ENCODE data around the gene SYNE2. TPM values are rescaled to one million over a fixed set of nuclear protein-coding genes. Genes with fewer than 3 reads are reported as not detected.
"Not testable (repeated sequence)": the region's sequence is repeated elsewhere in the genome, so short reads cannot be mapped to it uniquely, and the experiment has no call there.

The SYNE2 gene
- total RNA-seq, 1 donor from 2014 or later, result 93.6 TPM

DNA sequence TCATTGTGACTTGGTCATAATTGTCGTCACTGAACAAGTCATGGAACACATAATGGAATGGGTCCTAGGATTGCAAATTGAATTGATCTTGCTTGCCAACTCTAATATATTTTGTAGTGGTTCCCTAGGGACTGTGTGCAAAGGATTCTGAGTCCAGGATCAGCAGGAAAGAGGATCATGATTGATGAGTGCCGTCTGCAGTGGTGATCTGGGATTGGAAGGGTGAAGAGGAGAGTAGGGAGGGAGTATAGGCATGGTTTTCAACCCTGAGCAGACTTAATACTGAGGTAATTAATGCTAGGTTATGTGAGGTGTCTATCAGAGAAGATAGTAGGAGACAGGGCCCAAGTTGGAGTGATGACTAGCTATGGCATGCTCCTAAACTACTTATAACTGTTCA, 272.5 kb downstream of the SYNE2 start:
- no peak for DNase-seq

- DNase-seq, result no peak
These were observed 273.7 kb downstream of the SYNE2 start for GRCh38 chr14:64126548-64126947.

GRCh38 chr14:64137657-64138290, 285.0 kb downstream of the SYNE2 start:
- peak; percentile 56 for DNase-seq

DNA sequence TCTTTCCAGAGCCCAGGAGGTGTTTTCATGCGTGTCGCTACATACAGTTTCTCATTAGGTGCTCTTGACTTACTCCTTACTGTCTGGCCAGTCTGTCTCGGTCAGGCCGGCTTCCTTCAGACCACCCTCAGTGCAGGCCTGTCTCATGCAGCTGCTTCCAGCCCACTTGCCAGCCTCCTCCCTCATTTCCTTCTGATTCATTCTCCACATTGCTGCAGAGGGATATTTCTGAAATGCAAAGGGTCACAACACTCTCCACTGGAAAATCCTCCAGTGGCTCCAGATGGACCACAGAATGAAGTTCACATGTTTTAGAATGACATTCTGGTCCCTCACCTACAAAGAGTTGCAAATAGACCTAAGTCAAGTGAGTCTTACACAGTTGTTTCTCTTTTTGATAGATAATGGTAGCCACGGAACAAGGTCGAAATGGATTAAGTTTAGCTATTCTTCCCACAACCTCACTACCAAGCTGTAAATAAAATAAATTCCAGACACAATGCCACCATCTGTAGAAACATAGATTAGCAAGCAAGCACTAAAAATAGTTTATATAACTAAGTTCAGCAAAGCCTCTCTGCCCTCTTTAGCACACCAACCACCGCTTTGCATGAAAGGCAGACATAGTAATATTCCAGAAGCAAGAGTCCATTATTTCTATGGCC, 294.5 kb downstream of the SYNE2 start:
- peak; percentile 32 for DNase-seq

GRCh38 chr14:64149921-64150320, 297.1 kb downstream of the SYNE2 start:
- DNase-seq, result no peak

GRCh38 chr14:64158608-64159007, 305.8 kb downstream of the SYNE2 start:
- DNase-seq, result peak; percentile 18

DNA sequence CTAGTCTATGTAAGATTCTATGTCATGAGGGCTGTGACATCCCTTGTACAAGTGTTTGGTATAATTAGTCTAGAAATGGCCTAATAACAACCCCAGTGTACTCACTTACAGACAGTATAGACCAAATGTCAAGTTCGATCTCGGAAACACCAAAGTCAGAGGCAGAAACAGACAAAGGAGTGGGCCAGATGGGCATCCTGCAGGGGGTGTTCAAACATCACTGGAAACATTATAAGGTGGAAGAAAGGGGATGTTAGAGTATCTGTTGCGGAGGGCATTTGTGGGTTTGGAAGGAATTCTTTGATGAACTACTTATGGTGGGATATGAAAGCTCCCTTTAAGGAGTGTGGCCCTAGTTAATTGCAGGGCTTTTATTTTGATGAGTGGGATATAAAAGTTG, 306.8 kb downstream of the SYNE2 start:
- DNase-seq, result no peak

GRCh38 chr14:64170181-64170580, 317.4 kb downstream of the SYNE2 start:
- DNase-seq, result no peak

GRCh38 chr14:64174922-64175782, 322.3 kb downstream of the SYNE2 start:
- no peak for DNase-seq

DNA sequence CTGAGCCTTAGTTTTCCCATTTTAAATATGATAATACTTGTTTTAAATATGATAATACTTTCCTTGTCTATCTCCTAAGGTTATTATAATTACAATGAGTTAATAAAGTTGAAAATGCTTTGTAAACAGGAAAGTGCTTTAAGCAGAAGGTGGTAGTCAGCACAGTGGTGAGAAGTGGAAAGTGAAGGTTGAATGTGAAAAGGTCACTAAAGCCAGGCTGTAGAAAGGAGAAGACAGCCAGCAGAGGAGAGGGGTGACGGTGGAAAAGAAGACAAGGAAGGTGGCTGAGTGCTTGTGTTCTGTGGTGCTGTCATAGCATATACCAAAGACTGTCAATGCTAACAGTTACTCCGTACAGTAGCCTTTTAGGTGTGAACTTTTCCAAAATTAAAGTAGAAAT, 323.5 kb downstream of the SYNE2 start:
- DNase-seq, result no peak

DNA sequence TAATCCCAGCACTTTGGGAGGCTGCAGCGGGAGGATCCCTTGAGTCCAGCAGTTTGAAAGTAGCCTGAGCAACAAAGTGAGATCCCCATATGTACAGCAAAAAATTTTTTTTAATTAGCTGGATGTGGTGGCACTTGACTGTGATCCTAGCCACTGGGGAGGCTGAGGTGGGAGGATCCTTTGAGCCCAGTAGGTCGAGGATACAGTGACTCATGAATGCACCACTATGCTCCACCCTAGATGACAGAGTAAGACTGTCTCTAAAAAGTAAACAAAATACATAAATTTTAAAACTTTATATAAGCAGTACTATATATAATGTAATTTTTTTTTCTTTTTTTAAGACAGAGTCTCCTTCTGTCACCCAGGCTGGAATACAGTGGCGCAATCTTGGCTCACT, 326.0 kb downstream of the SYNE2 start:
- no peak for DNase-seq

DNA sequence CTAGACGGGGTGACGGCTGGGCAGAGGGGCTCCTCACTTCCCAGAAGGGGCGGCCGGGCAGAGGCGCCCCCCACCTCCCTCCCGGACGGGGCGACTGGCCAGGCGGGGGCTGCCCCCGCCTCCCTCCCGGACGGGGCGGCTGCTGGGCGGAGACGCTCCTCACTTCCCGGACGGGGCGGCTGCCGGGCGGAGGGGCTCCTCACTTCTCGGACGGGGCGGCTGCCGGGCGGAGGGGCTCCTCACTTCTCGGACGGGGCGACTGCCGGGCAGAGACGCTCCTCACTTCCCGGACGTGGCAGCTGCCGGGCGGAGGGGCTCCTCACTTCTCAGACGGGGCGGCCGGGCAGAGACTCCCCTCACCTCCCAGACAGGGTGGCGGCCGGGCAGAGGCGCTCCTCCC, 330.1 kb downstream of the SYNE2 start:
- DNase-seq, result not testable (repeated sequence)

DNA sequence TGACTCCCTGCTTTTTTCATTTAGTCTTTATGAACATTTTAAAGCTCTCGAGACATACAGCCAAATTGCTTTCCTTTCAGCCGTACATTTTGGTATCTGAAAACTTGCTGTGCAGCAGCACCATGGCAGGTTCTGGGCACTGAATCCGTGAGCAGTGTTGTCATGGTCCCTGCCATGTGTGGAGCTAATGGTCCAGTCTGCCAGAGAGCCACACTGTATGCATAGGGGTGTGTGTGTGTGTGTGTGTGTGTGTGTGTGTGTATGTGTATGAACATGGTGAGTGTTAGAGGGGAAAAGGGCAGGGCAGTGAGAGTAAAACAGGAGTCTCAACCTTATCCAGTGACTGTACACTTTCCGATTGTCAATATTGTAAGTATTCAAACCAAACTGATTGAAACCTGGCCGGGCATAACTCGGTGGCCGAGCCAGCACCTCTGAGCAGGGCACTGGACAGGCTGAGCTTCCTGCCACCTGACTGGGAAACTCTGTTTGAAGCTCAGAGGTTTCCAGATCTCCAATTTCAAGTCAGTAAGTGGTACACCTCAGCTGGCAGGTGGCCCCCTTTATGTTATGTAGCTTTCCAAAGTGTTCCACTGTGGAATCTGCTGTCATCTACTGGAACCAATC, 331.4 kb downstream of the SYNE2 start:
- no peak for DNase-seq

DNA sequence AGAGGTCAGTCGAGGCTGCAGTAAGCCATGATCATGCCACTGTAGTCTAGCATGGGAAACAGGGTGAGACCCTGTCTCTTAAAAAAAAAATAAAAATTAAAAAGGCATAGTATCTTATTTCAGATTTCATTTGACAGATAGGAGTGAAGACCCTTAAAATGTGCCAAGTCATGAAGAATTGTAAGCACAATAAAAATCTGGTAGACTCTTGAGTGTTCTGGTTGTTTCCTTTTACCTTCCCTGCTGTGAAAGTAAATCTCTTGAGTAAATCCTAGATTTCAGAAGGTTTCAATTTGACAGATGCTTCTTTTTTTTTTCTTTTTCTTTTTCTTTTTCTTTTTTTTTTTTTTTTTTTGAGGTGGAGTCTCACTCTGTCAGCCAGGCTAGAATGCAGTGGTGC, 332.4 kb downstream of the SYNE2 start:
- no peak for DNase-seq

GRCh38 chr14:64186231-64187129, 333.7 kb downstream of the SYNE2 start:
- no peak for DNase-seq

DNA sequence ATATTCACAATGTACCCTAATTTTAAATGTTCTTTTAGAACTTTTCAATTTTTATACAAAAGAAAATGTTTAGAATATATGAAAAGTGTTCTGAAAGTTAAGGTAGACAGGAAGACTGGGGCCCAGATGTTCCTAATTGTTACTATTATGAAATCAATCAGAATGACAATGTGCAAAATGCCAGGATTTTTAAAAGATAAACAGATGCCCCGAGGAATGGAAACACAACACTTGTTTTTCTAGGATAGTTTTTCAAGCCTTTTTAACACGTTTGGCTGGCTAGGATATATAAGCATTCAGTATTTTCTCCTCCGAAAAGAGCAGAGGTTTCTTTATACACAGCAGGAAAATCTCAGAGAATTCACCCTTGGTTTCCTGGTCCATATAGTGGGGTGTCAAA, 334.5 kb downstream of the SYNE2 start:
- DNase-seq, result no peak

DNA sequence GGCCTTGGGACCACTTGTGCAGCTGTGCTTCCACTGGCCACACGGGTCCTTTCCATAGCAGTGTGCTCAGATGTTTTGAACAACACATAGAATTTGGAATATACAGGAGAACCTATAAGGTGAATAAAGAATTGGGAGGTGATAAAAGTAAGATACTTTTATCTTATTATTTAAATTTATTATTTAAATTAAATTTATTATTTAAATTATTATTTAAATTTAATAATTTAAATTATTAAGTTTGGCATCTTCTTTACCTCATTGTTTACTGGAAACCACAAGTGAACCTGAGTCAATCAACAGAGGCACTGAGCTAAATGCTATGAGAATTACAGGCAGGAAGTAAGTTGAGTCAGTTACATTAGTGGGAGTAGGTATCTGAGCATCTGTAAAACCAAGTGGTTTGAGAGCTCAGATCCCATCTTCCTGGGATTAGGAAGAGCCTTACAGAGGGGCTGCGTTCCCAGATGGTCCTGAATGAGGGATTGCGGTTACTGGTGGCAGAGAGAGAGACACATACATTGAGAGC, 338.2 kb downstream of the SYNE2 start:
- no peak for DNase-seq

DNA sequence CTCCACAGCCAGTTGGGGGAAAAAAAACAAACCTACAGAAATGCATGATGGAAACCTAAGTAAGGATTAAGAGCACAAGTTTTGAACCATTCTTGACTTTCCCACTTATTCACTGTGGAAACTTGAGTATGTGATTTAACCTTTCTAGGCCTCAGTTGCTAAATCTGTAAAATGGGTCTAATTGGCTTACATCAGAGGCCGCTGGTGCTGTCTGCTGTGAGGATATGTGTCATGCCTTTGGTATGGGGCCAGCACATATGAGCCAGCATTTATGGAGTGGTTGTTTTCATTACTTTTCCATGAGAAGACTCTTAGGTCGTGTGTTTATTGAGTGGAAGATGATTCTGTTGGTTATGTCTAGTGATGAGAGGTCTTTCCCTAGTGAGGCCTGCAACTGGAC, 339.0 kb downstream of the SYNE2 start:
- peak; percentile 74 for DNase-seq

DNA sequence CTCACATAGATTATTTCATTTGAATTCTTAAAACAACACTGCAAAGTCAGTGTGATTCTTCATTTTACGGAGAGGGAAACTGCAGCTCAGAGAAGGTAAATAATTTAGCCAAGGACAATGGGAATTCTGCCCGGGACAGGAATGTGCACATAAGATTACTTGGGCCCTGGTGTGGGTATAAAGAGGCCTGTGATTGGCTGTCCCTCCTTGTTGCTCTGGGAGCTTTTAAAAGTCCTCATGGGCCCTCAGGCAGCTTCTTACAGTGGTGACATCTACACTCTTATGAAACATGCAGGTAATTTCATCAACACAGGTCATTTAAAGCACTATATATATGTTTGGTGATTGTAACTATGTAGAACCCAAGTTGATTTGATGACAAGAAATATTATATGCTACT, 341.0 kb downstream of the SYNE2 start:
- DNase-seq, result no peak

DNA sequence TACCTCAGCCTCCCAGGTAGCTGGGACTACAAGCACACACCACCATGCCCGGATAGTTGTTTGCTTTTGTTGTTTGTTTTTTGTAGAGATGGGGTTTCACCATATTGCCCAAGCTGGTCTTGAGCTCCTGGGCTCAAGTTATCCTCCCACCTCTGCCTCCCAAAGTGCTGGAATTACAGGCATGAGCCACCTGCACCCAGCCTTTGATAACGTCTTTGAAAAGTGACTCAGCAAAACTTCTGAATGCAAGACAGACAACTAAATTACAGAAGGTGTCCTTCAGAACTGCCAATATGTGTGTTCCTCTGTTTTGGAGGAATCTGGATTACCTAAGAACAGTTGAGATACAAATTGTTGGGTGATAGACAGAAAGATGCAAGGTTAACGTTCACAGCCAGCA, 341.6 kb downstream of the SYNE2 start:
- DNase-seq, result no peak

DNA sequence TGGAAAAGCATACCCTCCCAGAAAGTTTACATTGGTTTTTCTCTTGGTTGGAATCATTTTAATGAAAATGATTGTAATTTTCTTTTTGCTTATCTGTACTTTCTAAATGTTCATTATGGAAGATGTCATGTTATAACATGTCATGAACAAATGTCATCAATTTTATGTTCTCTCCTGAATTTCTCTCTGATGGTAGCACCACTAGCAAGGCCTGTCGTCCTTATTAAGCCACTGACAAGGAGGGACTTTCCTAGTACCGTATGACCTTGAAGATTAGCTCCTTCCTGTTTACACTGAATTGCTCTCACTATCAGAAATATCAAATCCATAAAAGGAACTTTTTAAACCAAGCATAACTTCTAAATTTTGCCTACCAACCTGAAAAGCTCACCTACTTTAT, 342.4 kb downstream of the SYNE2 start:
- DNase-seq, result peak; percentile 25

GRCh38 chr14:64196056-64196455, 343.3 kb downstream of the SYNE2 start:
- no peak for DNase-seq
